Parathyroid adenoma (tissue), 2 donors: ENCODE data around the gene TP73.

Experiments
- H2AFZ ChIP-seq: fragments of 300-600 bp; sonication (generic); one replicate; pipeline ENCODE4 v1.7.0; 2017; ENCODE audit warnings: antibody characterized with exemption, mild to moderate bottlenecking
- H3K27ac ChIP-seq: fragments of 300-600 bp; sonication (generic); one replicate; pipeline ENCODE4 v1.7.0; 2017
- H3K27me3 ChIP-seq: fragments of 300-600 bp; sonication (generic); one replicate; pipeline ENCODE4 v1.7.0; 2017; ENCODE audit warnings: low read length; ENCODE audit not compliant: control insufficient read depth, insufficient read depth
- H3K36me3 ChIP-seq: fragments of 300-600 bp; sonication (generic); one replicate; pipeline ENCODE4 v1.7.0; 2017; ENCODE audit warnings: low read length; ENCODE audit not compliant: control insufficient read depth, insufficient read depth
- H3K4me1 ChIP-seq: fragments of 300-600 bp; sonication (generic); one replicate; pipeline ENCODE4 v1.7.0; 2017; ENCODE audit warnings: control low read depth
- H3K4me2 ChIP-seq: fragments of 300-600 bp; sonication (generic); one replicate; pipeline ENCODE4 v1.7.0; 2017; ENCODE audit warnings: low read length
- H3K4me3 ChIP-seq: fragments of 300-600 bp; sonication (generic); one replicate; pipeline ENCODE4 v1.7.0; 2017; ENCODE audit warnings: low read depth, low read length
- H3K79me2 ChIP-seq: fragments of 300-600 bp; sonication (generic); one replicate; pipeline ENCODE4 v1.7.0; 2017; ENCODE audit warnings: control low read depth
- H3K9ac ChIP-seq: fragments of 300-600 bp; sonication (generic); one replicate; pipeline ENCODE4 v1.7.0; 2017; ENCODE audit warnings: mild to moderate bottlenecking
- H3K9me3 ChIP-seq: fragments of 300-600 bp; sonication (generic); one replicate; pipeline ENCODE4 v1.7.0; 2017; ENCODE audit warnings: low read length; ENCODE audit not compliant: control insufficient read depth
- TF ChIP-seq, protein P1 (sequence below): fragments of 300-600 bp; sonication (generic); IDR thresholded peaks from one replicate; pipeline ENCODE4 v1.7.0; 2017; ENCODE audit warnings: antibody characterized with exemption, mild to moderate bottlenecking
- donor health status: primary hyperparathyroidism.

The TP73 gene

DNA sequence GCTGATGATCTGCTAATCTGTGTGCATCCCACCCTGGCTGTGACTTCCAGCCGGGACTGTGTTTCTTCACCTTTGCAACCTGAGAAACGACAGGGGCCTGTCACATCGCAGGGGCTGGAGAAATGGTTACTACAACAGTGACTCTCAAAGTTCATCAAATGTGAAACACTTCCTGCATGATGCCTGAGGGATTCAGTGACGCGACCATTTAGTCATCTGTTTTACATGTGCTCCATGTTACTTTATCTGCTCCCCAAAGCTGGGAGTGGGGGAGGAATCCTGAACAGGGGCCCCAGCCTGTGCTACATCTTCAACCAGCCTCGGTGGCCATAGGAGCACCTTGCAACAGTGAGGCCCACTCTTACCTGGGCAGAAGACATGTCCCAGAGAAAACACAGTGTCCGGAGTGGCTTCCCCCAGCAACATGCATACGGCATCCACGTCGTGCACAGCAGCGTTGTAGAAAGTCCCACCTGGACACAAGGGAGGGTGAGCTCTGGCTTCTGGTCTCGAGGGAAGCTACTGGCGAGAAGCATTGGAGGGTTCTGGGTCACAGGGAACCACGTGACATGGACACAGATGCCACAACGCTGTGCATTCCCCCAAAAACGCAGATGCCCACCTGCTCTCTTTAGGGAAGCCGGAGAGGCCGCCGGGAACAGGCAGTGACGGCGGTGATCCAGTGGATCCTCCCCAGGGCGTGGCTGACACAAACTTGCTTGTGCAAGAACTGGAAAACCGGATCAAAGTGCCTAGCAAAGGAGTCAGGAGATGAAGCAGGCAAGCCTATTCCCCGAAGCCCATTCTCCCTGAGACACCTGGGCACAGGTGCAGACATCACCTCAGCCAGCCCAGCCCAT lies 90.4 kb downstream of the TP73 start:
- Histone ChIP-seq H3K36me3 (no peaks in the 10 kb centered on the region), H3K79me2 (no peaks in the 10 kb centered on the region), H3K27me3 (no peaks in the 10 kb centered on the region), H2AFZ (no peak overlapping the region), H3K9me3 (no peaks in the 10 kb centered on the region), H3K4me3 (no peak overlapping the region), H3K4me2 (no peak overlapping the region), H3K9ac (no peak overlapping the region), H3K4me1 (peaks cover 7% of the 10 kb centered on the region), H3K27ac (no peak overlapping the region)
- TF ChIP-seq, protein P1, sequence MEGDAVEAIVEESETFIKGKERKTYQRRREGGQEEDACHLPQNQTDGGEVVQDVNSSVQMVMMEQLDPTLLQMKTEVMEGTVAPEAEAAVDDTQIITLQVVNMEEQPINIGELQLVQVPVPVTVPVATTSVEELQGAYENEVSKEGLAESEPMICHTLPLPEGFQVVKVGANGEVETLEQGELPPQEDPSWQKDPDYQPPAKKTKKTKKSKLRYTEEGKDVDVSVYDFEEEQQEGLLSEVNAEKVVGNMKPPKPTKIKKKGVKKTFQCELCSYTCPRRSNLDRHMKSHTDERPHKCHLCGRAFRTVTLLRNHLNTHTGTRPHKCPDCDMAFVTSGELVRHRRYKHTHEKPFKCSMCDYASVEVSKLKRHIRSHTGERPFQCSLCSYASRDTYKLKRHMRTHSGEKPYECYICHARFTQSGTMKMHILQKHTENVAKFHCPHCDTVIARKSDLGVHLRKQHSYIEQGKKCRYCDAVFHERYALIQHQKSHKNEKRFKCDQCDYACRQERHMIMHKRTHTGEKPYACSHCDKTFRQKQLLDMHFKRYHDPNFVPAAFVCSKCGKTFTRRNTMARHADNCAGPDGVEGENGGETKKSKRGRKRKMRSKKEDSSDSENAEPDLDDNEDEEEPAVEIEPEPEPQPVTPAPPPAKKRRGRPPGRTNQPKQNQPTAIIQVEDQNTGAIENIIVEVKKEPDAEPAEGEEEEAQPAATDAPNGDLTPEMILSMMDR: no peak

- no peak overlapping the region for H2AFZ ChIP-seq
- no peak overlapping the region for H3K4me3 ChIP-seq
- no peaks in the 10 kb centered on the region for H3K36me3 ChIP-seq
- H3K9me3 ChIP-seq: no peaks in the 10 kb centered on the region
- peaks cover 7% of the 10 kb centered on the region for H3K4me1 ChIP-seq
- H3K4me2 ChIP-seq: no peak overlapping the region
- no peaks in the 10 kb centered on the region for H3K27me3 ChIP-seq
- H3K27ac ChIP-seq: no peak overlapping the region
- no peaks in the 10 kb centered on the region for H3K79me2 ChIP-seq
- no peak overlapping the region for H3K9ac ChIP-seq
- TF ChIP-seq, protein P1: no peak
Observed at GRCh38 chr1:3743421-3743820, 91.1 kb downstream of the TP73 start.

DNA sequence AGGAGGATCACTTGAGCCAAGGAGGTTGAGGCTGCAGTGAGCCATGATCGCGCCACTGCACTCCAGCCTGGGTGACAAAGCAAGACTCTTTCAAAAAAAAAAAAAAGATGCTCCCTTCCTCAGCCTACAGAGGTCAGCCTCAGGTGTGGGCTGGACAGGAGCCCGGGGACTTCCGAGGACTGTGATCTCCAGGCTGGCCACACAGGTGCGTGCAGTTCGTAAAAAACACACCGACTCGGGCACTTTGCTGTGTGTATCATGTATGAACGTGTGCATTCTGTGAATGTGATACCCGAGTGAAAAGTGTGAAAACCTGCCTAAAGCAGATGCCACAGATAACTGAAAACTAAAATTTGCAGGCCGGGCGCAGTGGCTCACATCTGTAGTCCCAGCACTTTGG lies 91.5 kb downstream of the TP73 start:
- Histone ChIP-seq H3K27ac (no peak overlapping the region), H3K4me1 (peaks cover 7% of the 10 kb centered on the region), H3K4me3 (no peak overlapping the region), H2AFZ (no peak overlapping the region), H3K36me3 (no peaks in the 10 kb centered on the region), H3K9me3 (no peaks in the 10 kb centered on the region), H3K79me2 (no peaks in the 10 kb centered on the region), H3K9ac (no peak overlapping the region), H3K4me2 (no peak overlapping the region), H3K27me3 (no peaks in the 10 kb centered on the region)
- TF ChIP-seq, protein P1: no peak

- Histone ChIP-seq H3K4me3 (no peak overlapping the region), H3K36me3 (no peaks in the 10 kb centered on the region), H2AFZ (no peak overlapping the region), H3K4me1 (peaks cover 7% of the 10 kb centered on the region), H3K9ac (no peak overlapping the region), H3K27me3 (no peaks in the 10 kb centered on the region), H3K4me2 (no peak overlapping the region), H3K79me2 (no peaks in the 10 kb centered on the region), H3K27ac (no peak overlapping the region), H3K9me3 (no peaks in the 10 kb centered on the region)
- TF ChIP-seq, protein P1: no peak
Observed at GRCh38 chr1:3744646-3745045, 92.3 kb downstream of the TP73 start.

GRCh38 chr1:3745071-3745470 lies 92.8 kb downstream of the TP73 start:
- Histone ChIP-seq H3K27ac (no peak overlapping the region), H3K4me2 (no peak overlapping the region), H3K9me3 (no peaks in the 10 kb centered on the region), H2AFZ (no peak overlapping the region), H3K9ac (no peak overlapping the region), H3K79me2 (no peaks in the 10 kb centered on the region), H3K27me3 (no peaks in the 10 kb centered on the region), H3K4me1 (peaks cover 4% of the 10 kb centered on the region), H3K36me3 (no peaks in the 10 kb centered on the region), H3K4me3 (no peak overlapping the region)
- TF ChIP-seq, protein P1: no peak
